ENCODE data around the gene UBE2S.

Gene UBE2S

GRCh38 chr19:55382013-55382412 is 25.6 kb downstream of the UBE2S start:
- DNase-seq = no peak

- DNase-seq = no peak
Measured at GRCh38 chr19:55379174-55379573, 28.4 kb downstream of the UBE2S start.

GRCh38 chr19:55377356-55378131 is 30.0 kb downstream of the UBE2S start:
- DNase-seq = no peak

- DNase-seq = no peak
Measured at GRCh38 chr19:55376241-55376933, 31.2 kb downstream of the UBE2S start, which contains the start of gene TMEM190. Gene TMEM190 (plus strand): TSS chr19:55376826. CDS start chr19:55376854, 28 bp downstream.

- DNase-seq = no peak
Measured at GRCh38 chr19:55373993-55374757, 33.4 kb downstream of the UBE2S start.

- DNase-seq = no peak
Measured at GRCh38 chr19:55373306-55373992, 34.1 kb downstream of the UBE2S start.

- no peak for DNase-seq
Measured at GRCh38 chr19:55372316-55373081, 35.1 kb downstream of the UBE2S start.

- no peak for DNase-seq
Measured at GRCh38 chr19:55370305-55370988, 37.1 kb downstream of the UBE2S start, which contains the start of gene IL11. Gene IL11 (minus strand): TSS chr19:55370463. CDS start chr19:55370310, 153 bp downstream.

- DNase-seq = no peak
Measured at GRCh38 chr19:55369653-55370304, 37.8 kb downstream of the UBE2S start.

GRCh38 chr19:55368701-55369563 is 38.7 kb downstream of the UBE2S start:
- DNase-seq = no peak

GRCh38 chr19:55368106-55368505 is 39.5 kb downstream of the UBE2S start:
- no peak for DNase-seq

GRCh38 chr19:55366790-55367189 is 40.8 kb downstream of the UBE2S start:
- no peak for DNase-seq

GRCh38 chr19:55365964-55366363 is 41.6 kb downstream of the UBE2S start:
- no peak for DNase-seq

GRCh38 chr19:55365245-55365644 is 42.3 kb downstream of the UBE2S start:
- DNase-seq = no peak

- no peak for DNase-seq
Measured at GRCh38 chr19:55362990-55363716, 44.4 kb downstream of the UBE2S start, which contains the start of gene GARIN5B. Gene GARIN5B (minus strand): TSS chr19:55363260. CDS start chr19:55363066, 194 bp downstream.

GRCh38 chr19:55362174-55362989 is 45.2 kb downstream of the UBE2S start:
- DNase-seq = no peak

- DNase-seq = no peak
Measured at GRCh38 chr19:55360902-55361301, 46.7 kb downstream of the UBE2S start.
